CD4-positive, CD25-positive, alpha-beta regulatory T cell (primary cell): ENCODE measurements around the gene SLC17A9. TPM values are rescaled to one million over a fixed set of nuclear protein-coding genes. Genes with fewer than 3 reads are reported as not detected.
"Not testable (repeated sequence)": the region's sequence is repeated elsewhere in the genome, so short reads cannot be mapped to it uniquely, and the experiment has no call there.

ENCODE experiments used
- ATAC-seq, 2 donors: fragments of 150-1000 bp; cut with Tn5 transposase; one replicate each; pipeline ENCODE4 v1.10.0; 2021; ENCODE audit warnings: low read depth in 2 of 2, moderate number of reproducible peaks in 2 of 2, moderate library complexity in 1 of 2
- DNase-seq, 3 donors: peaks; one replicate each; pipeline versions ENCODE4 v3.0.0 to v3.0.0-alpha.2; 2012 to 2022; ENCODE audit warnings: mixed read lengths in 1 of 3
- H3K27ac ChIP-seq: one replicate; pipeline ENCODE4 v1.7.0; 2013; ENCODE audit warnings: mild to moderate bottlenecking, low read length; ENCODE audit not compliant: insufficient read depth, poor library complexity, severe bottlenecking
- H3K27me3 ChIP-seq: one replicate; pipeline ENCODE4 v1.7.0; 2013; ENCODE audit warnings: low read length; ENCODE audit not compliant: control insufficient read depth, insufficient read depth
- H3K36me3 ChIP-seq: one replicate; pipeline ENCODE4 v1.7.0; 2013; ENCODE audit warnings: mild to moderate bottlenecking, low read length, moderate library complexity; ENCODE audit not compliant: control insufficient read depth, insufficient read depth
- H3K4me1 ChIP-seq: 2 replicates; pipeline ENCODE4 v1.7.0; 2013; ENCODE audit warnings: mild to moderate bottlenecking, low read length; ENCODE audit not compliant: insufficient read depth, control insufficient read depth, poor library complexity, severe bottlenecking
- H3K4me3 ChIP-seq: one replicate; pipeline ENCODE4 v1.7.0; 2013; ENCODE audit warnings: low read depth, mild to moderate bottlenecking, low read length, moderate library complexity
- H3K9me3 ChIP-seq, 2 experiments: 1 replicate in 1 of 2; 2 replicates in 1 of 2; pipeline ENCODE4 v1.7.0; 2013; ENCODE audit warnings: low read length in 2 of 2, mild to moderate bottlenecking in 1 of 2, moderate library complexity in 1 of 2; ENCODE audit not compliant: control insufficient read depth in 2 of 2
- H3K27ac Mint-ChIP-seq, 3 donors: one replicate each; pipeline ENCODE4 v1.8.0; 2020 to 2022; ENCODE audit warnings: mild to moderate bottlenecking in 3 of 3, mixed read lengths in 3 of 3, moderate library complexity in 2 of 3
- H3K27me3 Mint-ChIP-seq: one replicate; pipeline ENCODE4 v1.8.0; 2022; ENCODE audit warnings: mild to moderate bottlenecking, mixed read lengths
- H3K36me3 Mint-ChIP-seq: one replicate; pipeline ENCODE4 v1.8.0; 2020; ENCODE audit warnings: mixed read lengths
- H3K4me1 Mint-ChIP-seq, 4 donors: one replicate each; pipeline ENCODE4 v1.8.0; 2020 to 2022; ENCODE audit warnings: mixed read lengths in 4 of 4, mild to moderate bottlenecking in 1 of 4
- H3K4me3 Mint-ChIP-seq, 4 donors: one replicate each; pipeline ENCODE4 v1.8.0; 2020 to 2022; ENCODE audit warnings: mild to moderate bottlenecking in 4 of 4, mixed read lengths in 4 of 4, moderate library complexity in 3 of 4
- H3K9me3 Mint-ChIP-seq, 7 donors: one replicate each; pipeline ENCODE4 v1.8.0; 2020 to 2022; ENCODE audit warnings: mixed read lengths in 7 of 7, mild to moderate bottlenecking in 3 of 7, moderate library complexity in 2 of 7
- polyA plus RNA-seq, 4 donors: library from polyadenylated mRNA; unstranded; fragments of 300-500 nt; fragmentation: Illumina TruSeq; gene quantifications; one replicate each; pipeline ENCODE4 v1.2.3, GENCODE V29; 2021
- total RNA-seq: library from RNA; stranded (reverse); gene quantifications from one replicate; pipeline ENCODE4 v1.2.3, GENCODE V29; 2022

Gene SLC17A9
- total and polyA plus RNA-seq, 5 donors from 2014 or later: 0.06 to 4.1 (median 0.33) TPM; not detected in 1

DNA sequence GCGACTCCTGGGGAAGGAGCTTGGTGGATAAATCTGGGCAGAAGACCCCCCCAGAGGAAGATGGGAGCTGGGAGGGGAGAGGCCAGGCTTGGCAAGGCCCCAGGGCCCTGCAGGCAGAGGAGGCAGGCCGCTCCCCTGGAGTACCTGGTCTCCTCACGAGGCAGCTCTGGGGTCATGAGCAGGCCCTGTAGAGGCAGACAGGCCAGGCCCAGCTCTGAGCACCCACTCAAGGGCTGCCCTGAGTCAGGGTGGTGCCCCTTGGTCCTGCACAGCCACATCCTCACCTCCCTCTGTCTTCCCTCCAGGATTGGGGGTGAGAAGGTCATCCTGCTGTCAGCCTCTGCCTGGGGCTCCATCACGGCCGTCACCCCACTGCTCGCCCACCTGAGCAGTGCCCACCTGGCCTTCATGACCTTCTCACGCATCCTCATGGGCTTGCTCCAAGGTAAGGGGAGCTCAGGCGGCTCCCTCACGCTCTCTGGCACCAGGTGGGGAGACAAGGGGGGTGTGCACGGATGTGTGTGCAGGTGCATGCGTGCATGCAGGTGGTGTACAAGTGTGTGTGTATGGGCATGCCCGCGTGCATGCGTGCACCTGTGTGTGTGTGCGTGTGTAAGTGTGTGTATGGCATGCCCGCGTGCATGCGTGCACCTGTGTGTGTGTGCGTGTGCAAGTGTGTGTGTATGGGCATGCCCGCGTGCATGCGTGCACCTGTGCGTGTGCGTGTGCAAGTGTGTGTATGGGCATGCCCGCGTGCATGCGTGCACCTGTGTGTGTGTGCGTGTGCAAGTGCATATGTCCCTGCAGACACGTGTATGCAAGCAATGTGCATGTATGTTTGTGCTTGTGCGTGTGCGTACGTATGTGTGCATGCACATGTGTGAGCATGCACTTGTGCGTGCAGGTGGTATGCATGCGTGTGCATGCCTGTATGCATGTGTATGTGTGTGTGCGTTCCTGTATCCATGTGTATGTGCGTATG, 4.9 kb downstream of the SLC17A9 start:
- Mint-ChIP-seq H3K4me3 (no peak overlapping the region), H3K27me3 (no peaks in the 10 kb centered on the region), H3K36me3 (no peaks in the 10 kb centered on the region), H3K9me3 (no peaks in the 10 kb centered on the region), H3K4me1 (peaks cover 0 to 33% (median 7%) of the 10 kb centered on the region in 4 donors), H3K27ac (no peak overlapping the region)
- H3K4me1 ChIP-seq: peaks cover 29% of the 10 kb centered on the region
- no peaks in the 10 kb centered on the region for H3K36me3 ChIP-seq
- H3K4me3 ChIP-seq: no peak overlapping the region
- no peak overlapping the region for H3K27ac ChIP-seq
- H3K27me3 ChIP-seq: no peaks in the 10 kb centered on the region
- H3K9me3 ChIP-seq: no peaks in the 10 kb centered on the region
- ATAC-seq: no peak
- no peak for DNase-seq

DNA sequence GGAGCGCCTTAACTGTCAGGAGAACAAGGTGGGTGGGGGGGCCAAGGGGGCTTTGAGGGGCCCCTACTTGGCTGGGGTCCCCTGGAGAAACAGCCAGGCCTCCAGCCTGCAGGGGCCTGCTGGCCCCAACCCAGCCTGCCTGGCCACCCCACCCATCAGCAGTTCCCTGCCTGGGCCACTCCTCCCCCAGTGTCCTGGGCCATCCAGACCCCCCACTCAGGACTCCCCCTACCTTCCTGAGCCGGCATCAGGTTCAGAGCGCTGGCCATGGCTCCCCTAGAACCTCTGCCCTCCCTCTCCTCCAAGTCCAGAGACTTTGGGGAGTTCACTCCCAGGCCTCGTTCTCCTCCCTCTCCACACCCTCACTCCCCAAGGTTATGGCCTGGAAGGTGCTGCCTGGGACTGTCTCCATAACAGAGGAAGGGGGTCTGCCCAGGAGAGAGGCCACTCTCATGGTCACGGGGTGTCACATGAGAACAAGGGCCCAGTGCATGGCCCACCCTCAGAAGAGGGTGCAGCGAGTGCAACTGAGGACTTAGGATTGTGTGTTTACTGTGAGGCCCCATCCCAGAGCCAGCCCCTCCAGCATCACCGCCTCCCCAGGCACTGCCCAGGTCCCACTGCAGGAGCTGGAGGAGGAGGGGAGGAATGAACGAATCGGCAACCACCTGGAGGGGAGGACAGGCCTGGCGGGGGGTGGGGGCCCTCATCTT, 6.0 kb downstream of the SLC17A9 start:
- no peaks in the 10 kb centered on the region for H3K27me3 ChIP-seq
- no peaks in the 10 kb centered on the region for H3K36me3 Mint-ChIP-seq
- no peak overlapping the region for H3K27ac Mint-ChIP-seq
- H3K4me3 Mint-ChIP-seq: no peak overlapping the region
- no peaks in the 10 kb centered on the region for H3K36me3 ChIP-seq
- H3K27ac ChIP-seq: no peak overlapping the region
- H3K4me1 ChIP-seq: peaks cover 19% of the 10 kb centered on the region
- H3K9me3 ChIP-seq: no peaks in the 10 kb centered on the region
- peaks cover 0 to 25% (median 7%) of the 10 kb centered on the region in 4 donors for H3K4me1 Mint-ChIP-seq
- H3K4me3 ChIP-seq: no peak overlapping the region
- ATAC-seq (no peak), DNase-seq (no peak)
- no peaks in the 10 kb centered on the region for H3K9me3 Mint-ChIP-seq
- no peaks in the 10 kb centered on the region for H3K27me3 Mint-ChIP-seq

DNA sequence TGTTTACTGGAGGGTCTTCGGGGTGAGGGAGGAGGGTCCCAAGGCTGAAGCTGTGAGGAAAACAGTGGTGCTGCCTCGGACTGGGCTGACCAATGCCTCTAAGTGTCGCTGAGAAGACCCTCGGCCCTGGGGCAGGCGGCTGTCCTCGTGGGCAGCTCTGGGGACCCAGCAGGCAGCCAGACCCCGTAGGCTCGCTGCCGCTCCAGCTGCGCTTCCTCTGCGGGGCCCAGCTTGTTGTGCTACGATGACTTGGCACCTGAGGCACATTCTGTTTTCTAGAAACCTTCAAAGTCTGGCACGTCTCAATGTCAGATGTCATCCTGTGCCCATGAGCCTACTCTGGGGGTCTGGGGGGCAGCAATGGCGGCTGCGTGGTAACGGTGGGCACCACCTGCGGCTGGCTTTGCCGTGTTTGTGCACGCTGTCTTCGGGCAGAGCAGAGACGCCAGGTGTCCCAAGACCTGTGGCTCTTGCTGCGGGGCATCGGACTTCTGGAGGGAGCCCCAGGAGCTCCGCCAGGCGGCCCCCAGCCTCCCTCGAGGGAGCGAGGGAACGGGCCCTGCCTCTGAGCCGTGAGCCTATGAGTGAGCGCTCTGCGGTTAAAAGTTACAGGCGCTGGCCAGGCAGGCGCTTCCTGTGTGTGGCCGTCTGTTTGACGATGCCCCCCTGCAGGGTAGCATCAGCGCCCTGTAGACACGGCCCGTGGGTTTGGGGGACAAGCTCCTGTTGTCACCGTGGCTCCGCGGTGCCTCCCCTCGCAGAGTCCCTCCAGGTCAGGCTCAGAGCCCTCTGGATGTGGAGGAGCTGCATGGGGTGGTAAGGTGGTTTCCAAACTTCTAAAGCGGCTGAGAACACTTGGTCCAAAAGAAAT, 6.8 kb downstream of the SLC17A9 start:
- Histone ChIP-seq H3K27ac (no peak overlapping the region), H3K9me3 (no peaks in the 10 kb centered on the region), H3K4me1 (peaks cover 11% of the 10 kb centered on the region), H3K36me3 (no peaks in the 10 kb centered on the region), H3K27me3 (no peaks in the 10 kb centered on the region), H3K4me3 (no peak overlapping the region)
- H3K9me3 Mint-ChIP-seq: no peaks in the 10 kb centered on the region
- peak overlapping the region in 2 of 3 donors; percentile 15 to 63 for H3K27ac Mint-ChIP-seq
- H3K27me3 Mint-ChIP-seq: no peaks in the 10 kb centered on the region
- peaks cover 0 to 17% (median 2%) of the 10 kb centered on the region in 4 donors for H3K4me1 Mint-ChIP-seq
- ATAC-seq: peak; percentile 28 to 45
- no peak for DNase-seq
- peak overlapping the region in 1 of 4 donors; percentile 13 for H3K4me3 Mint-ChIP-seq
- no peaks in the 10 kb centered on the region for H3K36me3 Mint-ChIP-seq

DNA sequence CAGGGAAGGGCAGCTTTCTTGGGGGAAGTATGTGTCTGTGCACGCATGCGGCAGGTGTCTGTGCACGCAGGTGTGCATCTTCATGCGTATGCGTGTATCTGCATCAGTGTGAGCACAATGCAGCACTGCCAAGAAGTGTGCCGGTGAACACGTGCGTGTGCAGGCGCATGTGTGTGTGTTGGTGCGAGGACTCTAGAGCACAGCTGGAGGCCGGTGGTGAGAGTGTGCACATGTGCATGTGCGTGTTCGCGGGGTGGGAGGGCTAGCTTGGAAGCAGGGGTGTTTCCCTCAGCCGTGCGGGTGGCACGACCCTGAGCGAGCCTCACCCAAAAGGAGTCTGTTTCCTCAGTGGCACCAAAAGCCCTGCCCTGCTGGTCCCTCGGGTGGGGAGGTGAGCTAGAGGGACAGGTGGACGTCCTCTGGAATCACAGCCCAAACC, 7.5 kb downstream of the SLC17A9 start:
- ATAC-seq (no peak), DNase-seq (no peak)
- H3K4me3 Mint-ChIP-seq: no peak overlapping the region
- peaks cover 0 to 11% (median 0%) of the 10 kb centered on the region in 4 donors for H3K4me1 Mint-ChIP-seq
- peak overlapping the region in 2 of 3 donors; percentile 15 to 63 for H3K27ac Mint-ChIP-seq
- no peaks in the 10 kb centered on the region for H3K36me3 ChIP-seq
- no peaks in the 10 kb centered on the region for H3K36me3 Mint-ChIP-seq
- H3K27me3 Mint-ChIP-seq: no peaks in the 10 kb centered on the region
- H3K4me3 ChIP-seq: no peak overlapping the region
- peaks cover 4% of the 10 kb centered on the region for H3K4me1 ChIP-seq
- no peaks in the 10 kb centered on the region for H3K27me3 ChIP-seq
- no peaks in the 10 kb centered on the region for H3K9me3 ChIP-seq
- H3K9me3 Mint-ChIP-seq: no peaks in the 10 kb centered on the region
- H3K27ac ChIP-seq: no peak overlapping the region

DNA sequence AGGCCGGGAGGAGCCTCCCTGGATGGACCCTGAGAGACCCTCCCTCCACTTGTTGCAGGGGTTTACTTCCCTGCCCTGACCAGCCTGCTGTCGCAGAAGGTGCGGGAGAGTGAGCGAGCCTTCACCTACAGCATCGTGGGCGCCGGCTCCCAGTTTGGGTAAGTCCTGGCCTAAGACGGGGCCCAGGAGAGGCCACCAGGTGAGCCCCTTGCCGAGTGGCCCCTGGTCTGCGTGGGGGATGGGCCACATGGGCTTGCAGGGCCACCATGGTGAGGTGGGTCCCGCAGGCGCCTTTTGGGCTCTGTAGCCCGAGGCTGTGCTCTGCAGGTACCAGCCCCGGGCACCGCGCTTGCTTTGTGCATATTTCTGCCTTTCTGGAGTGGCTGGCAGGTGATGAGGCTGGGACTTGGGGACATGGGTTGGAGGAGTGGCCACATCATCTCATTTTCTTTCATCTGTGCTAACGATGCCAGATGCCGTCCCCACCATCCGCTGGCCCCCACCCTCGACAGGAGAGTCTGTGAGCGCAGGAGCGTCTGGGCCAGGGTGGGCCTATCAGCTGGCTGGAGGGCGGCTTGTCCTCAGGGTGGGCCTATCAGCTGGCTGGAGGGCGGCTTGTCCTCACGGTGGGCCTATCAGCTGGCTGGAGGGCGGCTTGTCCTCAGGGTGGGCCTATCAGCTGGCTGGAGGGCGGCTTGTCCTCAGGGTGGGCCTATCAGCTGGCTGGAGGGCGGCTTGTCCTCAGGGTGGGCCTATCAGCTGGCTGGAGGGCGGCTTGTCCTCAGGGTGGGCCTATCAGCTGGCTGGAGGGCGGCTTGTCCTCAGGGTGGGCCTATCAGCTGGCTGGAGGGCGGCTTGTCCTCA, 8.2 kb downstream of the SLC17A9 start:
- H3K27me3 Mint-ChIP-seq, H3K4me3 ChIP-seq, H3K4me3 Mint-ChIP-seq, H3K27ac Mint-ChIP-seq, H3K27me3 ChIP-seq, H3K9me3 ChIP-seq, ATAC-seq, H3K9me3 Mint-ChIP-seq, H3K36me3 Mint-ChIP-seq, H3K36me3 ChIP-seq, DNase-seq, H3K4me1 ChIP-seq, H3K27ac ChIP-seq: not testable (repeated sequence)
- H3K4me1 Mint-ChIP-seq: peaks cover 0 to 11% (median 0%) of the 10 kb centered on the region in 4 donors

DNA sequence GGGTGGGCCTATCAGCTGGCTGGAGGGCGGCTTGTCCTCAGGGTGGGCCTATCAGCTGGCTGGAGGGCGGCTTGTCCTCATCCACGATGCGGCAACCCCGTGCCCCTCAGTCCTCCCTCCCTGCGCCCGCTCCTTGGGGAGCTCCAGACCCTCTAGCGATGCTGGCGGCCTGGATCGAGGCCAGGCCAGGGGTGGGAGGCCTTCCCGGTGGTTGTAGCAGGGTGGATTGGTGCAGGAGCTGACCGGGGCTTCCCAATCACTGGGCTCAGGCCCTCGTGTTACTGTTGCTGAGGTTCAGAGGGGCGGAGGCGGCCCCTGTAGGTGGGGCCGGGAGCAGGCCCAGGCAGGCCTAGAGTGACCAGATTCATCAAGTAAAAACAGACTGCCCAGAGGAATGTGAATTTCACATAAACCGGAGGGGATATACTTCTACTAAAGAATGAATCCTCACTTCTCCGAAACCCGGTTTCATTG, 8.8 kb downstream of the SLC17A9 start:
- no peak overlapping the region for H3K4me3 Mint-ChIP-seq
- no peaks in the 10 kb centered on the region for H3K36me3 Mint-ChIP-seq
- no peak overlapping the region for H3K27ac ChIP-seq
- H3K36me3 ChIP-seq: no peaks in the 10 kb centered on the region
- ATAC-seq: no peak
- no peak overlapping the region for H3K4me3 ChIP-seq
- DNase-seq: no peak
- no peaks in the 10 kb centered on the region for H3K9me3 Mint-ChIP-seq
- H3K27me3 Mint-ChIP-seq: no peaks in the 10 kb centered on the region
- H3K27me3 ChIP-seq: no peaks in the 10 kb centered on the region
- peaks cover 0 to 11% (median 0%) of the 10 kb centered on the region in 4 donors for H3K4me1 Mint-ChIP-seq
- H3K9me3 ChIP-seq: no peaks in the 10 kb centered on the region
- H3K27ac Mint-ChIP-seq: no peak overlapping the region
- H3K4me1 ChIP-seq: peaks cover 4% of the 10 kb centered on the region
